Stimulated activated CD8-positive, alpha-beta memory T cell treated with anti-CD3 and anti-CD28 coated beads, Interleukin-7, amount 100 ng/mL, for 24 hours (primary cell): ENCODE results near the gene ESPL1.
"Not testable (repeated sequence)": the region's sequence is repeated elsewhere in the genome, so short reads cannot be mapped to it uniquely, and the experiment has no call there.

Experiments
- DNase-seq: peaks from one replicate; pipeline ENCODE4 v3.0.0-alpha.2; 2020; ENCODE audit warnings: low read depth

ESPL1 gene

GRCh38 chr12:53299101-53299453, 31.0 kb downstream of the ESPL1 start:
- DNase-seq = no peak

GRCh38 chr12:53299454-53300180, 31.5 kb downstream of the ESPL1 start, which contains the start of gene MYG1:
TSS of gene MYG1 (plus strand) at chr12:53299695. CDS start at chr12:53299738, 43 bp downstream.
- DNase-seq = peak; percentile 61

GRCh38 chr12:53300187-53300586, 32.1 kb downstream of the ESPL1 start:
- no peak for DNase-seq

- DNase-seq = no peak
Measured at GRCh38 chr12:53302903-53303302, 34.8 kb downstream of the ESPL1 start.

GRCh38 chr12:53306826-53307225, 38.7 kb downstream of the ESPL1 start:
- no peak for DNase-seq

GRCh38 chr12:53308276-53308675, 40.2 kb downstream of the ESPL1 start:
- no peak for DNase-seq

GRCh38 chr12:53313996-53314395, 45.9 kb downstream of the ESPL1 start:
- no peak for DNase-seq

GRCh38 chr12:53320352-53321195, 52.5 kb downstream of the ESPL1 start:
- DNase-seq = no peak

- DNase-seq = no peak
Measured at GRCh38 chr12:53324113-53324778, 56.1 kb downstream of the ESPL1 start.

- DNase-seq = peak; percentile 75
Measured at GRCh38 chr12:53324779-53325510, 56.8 kb downstream of the ESPL1 start.

GRCh38 chr12:53325511-53326061, 57.5 kb downstream of the ESPL1 start:
- DNase-seq = no peak

- DNase-seq = no peak
Measured at GRCh38 chr12:53326460-53327185, 58.5 kb downstream of the ESPL1 start.

- DNase-seq = no peak
Measured at GRCh38 chr12:53327435-53328042, 59.4 kb downstream of the ESPL1 start.

- no peak for DNase-seq
Measured at GRCh38 chr12:53328043-53328435, 59.9 kb downstream of the ESPL1 start.

- no peak for DNase-seq
Measured at GRCh38 chr12:53330671-53331070, 62.6 kb downstream of the ESPL1 start.

GRCh38 chr12:53332339-53332738, 64.2 kb downstream of the ESPL1 start:
- not testable (repeated sequence) for DNase-seq

- no peak for DNase-seq
Measured at GRCh38 chr12:53332744-53333143, 64.6 kb downstream of the ESPL1 start.

- no peak for DNase-seq
Measured at GRCh38 chr12:53333289-53333688, 65.2 kb downstream of the ESPL1 start.

GRCh38 chr12:53333845-53334244, 65.7 kb downstream of the ESPL1 start:
- DNase-seq = no peak

GRCh38 chr12:53334822-53335221, 66.7 kb downstream of the ESPL1 start:
- no peak for DNase-seq
